IMR-90 (cell line): ENCODE data around the gene SLIT3. TPM values are rescaled to one million over a fixed set of nuclear protein-coding genes. Genes with fewer than 3 reads are reported as not detected.

Experiments used
- ATAC-seq: fragments of 200-7000 bp; cut with Tn5 transposase; 2 replicates; pipeline ENCODE4 v1.9.1; 2020; ENCODE audit warnings: low read depth, mild to moderate bottlenecking, moderate library complexity
- BruUV-seq: library from RNA; stranded (reverse); fragments of 400-500 nt; replicated peaks from 2 replicates; lab custom pipeline; 2021; lab: Mats Ljungman, UMichigan
- CTCF ChIA-PET: fragments of 300-600 bp; formaldehyde crosslinking; extraction: SDS; loops from one replicate; lab custom pipeline; 2021; ENCODE audit warnings: antibody characterized with exemption; lab: Yijun Ruan, JAX
- POLR2A ChIA-PET: fragments of 300-600 bp; sonication (Branson Sonifier 250); formaldehyde crosslinking; loops from one replicate; lab custom pipeline; 2022; ENCODE audit warnings: antibody characterized with exemption; ENCODE audit not compliant: unreplicated experiment; lab: Charles Lee
- DNase-seq: peaks from one replicate; pipeline ENCODE4 v3.0.0; 2013
- H2AFZ ChIP-seq: replicated peaks from 2 replicates; pipeline ENCODE3; 2013; ENCODE audit warnings: low read length, mild to moderate bottlenecking; ENCODE audit not compliant: poor library complexity
- H2AK5ac ChIP-seq: 2 replicates; pipeline ENCODE4 v1.6.1; 2013; ENCODE audit warnings: low read depth, low read length, inconsistent platforms
- H2AK9ac ChIP-seq: replicated peaks from 2 replicates; pipeline ENCODE3; 2013; ENCODE audit warnings: mild to moderate bottlenecking, low read depth, low read length, moderate library complexity; ENCODE audit not compliant: poor library complexity
- H2BK120ac ChIP-seq: 2 replicates; pipeline ENCODE4 v1.6.1; 2013; ENCODE audit warnings: low read depth, low read length, inconsistent platforms
- H2BK15ac ChIP-seq: 3 replicates; pipeline ENCODE4 v1.6.1; 2013; ENCODE audit warnings: low read depth, low read length, inconsistent platforms
- H2BK20ac ChIP-seq: 2 replicates; pipeline ENCODE4 v1.6.1; 2013; ENCODE audit warnings: low read depth, mild to moderate bottlenecking, inconsistent platforms, low read length, moderate library complexity
- H2BK5ac ChIP-seq: 2 replicates; pipeline ENCODE4 v1.6.1; 2013; ENCODE audit warnings: mild to moderate bottlenecking, low read depth, low read length, inconsistent platforms; ENCODE audit not compliant: poor library complexity, severe bottlenecking
- H3K14ac ChIP-seq: replicated peaks from 2 replicates; pipeline ENCODE4 v1.6.1; 2013; ENCODE audit warnings: low read depth, low read length, inconsistent platforms
- H3K18ac ChIP-seq: 2 replicates; pipeline ENCODE4 v1.6.1; 2013; ENCODE audit warnings: low read depth, low read length, control low read depth
- H3K23ac ChIP-seq: 2 replicates; pipeline ENCODE4 v1.6.1; 2013; ENCODE audit warnings: low read depth, low read length, inconsistent platforms
- H3K27ac ChIP-seq: 2 replicates; pipeline ENCODE4 v1.5.1; 2013; ENCODE audit warnings: mild to moderate bottlenecking, control low read depth, low read length; ENCODE audit not compliant: insufficient read depth
- H3K27me3 ChIP-seq: 2 replicates; pipeline ENCODE4 v1.6.1; 2013; ENCODE audit warnings: low read length; ENCODE audit not compliant: control insufficient read depth, insufficient read depth
- H3K36me3 ChIP-seq: 2 replicates; pipeline ENCODE4 v1.6.1; 2013; ENCODE audit warnings: low read length, mixed read lengths; ENCODE audit not compliant: control insufficient read depth, insufficient read depth
- H3K4ac ChIP-seq: 2 replicates; pipeline ENCODE4 v1.6.1; 2013; ENCODE audit warnings: low read depth, low read length, inconsistent platforms
- H3K4me1 ChIP-seq: 2 replicates; pipeline ENCODE4 v1.6.1; 2013; ENCODE audit warnings: low read length, mixed read lengths; ENCODE audit not compliant: control insufficient read depth, insufficient read depth
- H3K4me2 ChIP-seq: 2 replicates; pipeline ENCODE4 v1.6.1; 2013; ENCODE audit warnings: low read depth, mild to moderate bottlenecking, control low read depth, low read length, moderate library complexity
- H3K4me3 ChIP-seq: 2 replicates; pipeline ENCODE4 v1.5.1; 2013; ENCODE audit warnings: low read depth, mild to moderate bottlenecking, control low read depth, low read length, moderate library complexity; ENCODE audit not compliant: insufficient read depth
- H3K56ac ChIP-seq: 2 replicates; pipeline ENCODE4 v1.6.1; 2013; ENCODE audit warnings: low read length, inconsistent platforms; ENCODE audit not compliant: insufficient read depth; ENCODE audit errors: extremely low read depth
- H3K79me1 ChIP-seq, 2 experiments: 2 replicates each; pipeline ENCODE4 v1.6.1; 2013; ENCODE audit warnings: low read length in 2 of 2, inconsistent platforms in 1 of 2, low read depth in 1 of 2
- H3K9ac ChIP-seq: 2 replicates; pipeline ENCODE4 v1.6.1; 2013; ENCODE audit warnings: low read depth, low read length, control low read depth
- H3K9me1 ChIP-seq: 2 replicates; pipeline ENCODE4 v1.6.1; 2013; ENCODE audit warnings: low read length, inconsistent platforms; ENCODE audit not compliant: insufficient read depth
- H3K9me3 ChIP-seq: 2 replicates; pipeline ENCODE4 v1.6.1; 2013; ENCODE audit warnings: low read length; ENCODE audit not compliant: control insufficient read depth, insufficient read depth
- H4K20me1 ChIP-seq: 2 replicates; pipeline ENCODE4 v1.6.1; 2013; ENCODE audit warnings: low read length, inconsistent platforms; ENCODE audit not compliant: insufficient read depth
- H4K5ac ChIP-seq: 2 replicates; pipeline ENCODE4 v1.6.1; 2013; ENCODE audit warnings: mild to moderate bottlenecking, low read depth, low read length, control low read depth
- H4K8ac ChIP-seq, 2 experiments: 2 replicates each; pipeline ENCODE4 v1.6.1; 2013; ENCODE audit warnings: low read depth in 2 of 2, low read length in 2 of 2, control low read depth in 1 of 2, inconsistent platforms in 1 of 2
- H4K91ac ChIP-seq: 2 replicates; pipeline ENCODE4 v1.6.1; 2013; ENCODE audit warnings: low read depth, low read length, inconsistent platforms; ENCODE audit not compliant: insufficient read depth
- CEBPB ChIP-seq: IDR thresholded peaks from 2 replicates; pipeline ENCODE4 v1.6.1; 2012; ENCODE audit warnings: low read depth, low read length, improper control_type of control experiment
- CHD1 ChIP-seq: IDR thresholded peaks from 2 replicates; pipeline ENCODE4 v1.6.1; 2012; ENCODE audit warnings: low read depth, low read length, improper control_type of control experiment
- CTCF ChIP-seq: conservative IDR thresholded peaks from 2 replicates; pipeline ENCODE4 v1.5.1; 2012; ENCODE audit warnings: mild to moderate bottlenecking, low read depth, low read length, improper control_type of control experiment
- ELK1 ChIP-seq: fragments of 150-350 bp; IDR thresholded peaks from 2 replicates; pipeline ENCODE4 v1.6.1; 2016; ENCODE audit warnings: low read depth, mild to moderate bottlenecking, low read length, moderate library complexity, borderline replicate concordance
- FOS ChIP-seq: fragments of 150-350 bp; IDR thresholded peaks from 2 replicates; pipeline ENCODE4 v1.6.1; 2016; ENCODE audit warnings: low read depth, low read length
- MAFK ChIP-seq: IDR thresholded peaks from 2 replicates; pipeline ENCODE4 v1.6.1; 2012; ENCODE audit warnings: low read depth, low read length, improper control_type of control experiment
- MAZ ChIP-seq: IDR thresholded peaks from 2 replicates; pipeline ENCODE4 v1.6.1; 2012; ENCODE audit warnings: low read depth, mild to moderate bottlenecking, low read length, improper control_type of control experiment, moderate library complexity, borderline replicate concordance
- MXI1 ChIP-seq: IDR thresholded peaks from 2 replicates; pipeline ENCODE4 v1.6.1; 2012; ENCODE audit warnings: low read depth, mild to moderate bottlenecking, low read length, moderate library complexity, borderline replicate concordance
- NFE2L2 ChIP-seq: fragments of 150-350 bp; IDR thresholded peaks from 2 replicates; pipeline ENCODE4 v1.6.1; 2016; ENCODE audit warnings: low read depth, mild to moderate bottlenecking, low read length
- POLR2A ChIP-seq: IDR thresholded peaks from 2 replicates; pipeline ENCODE4 v1.6.1; 2012; ENCODE audit warnings: mild to moderate bottlenecking, low read depth, low read length
- RAD21 ChIP-seq: IDR thresholded peaks from 2 replicates; pipeline ENCODE4 v1.6.1; 2012; ENCODE audit warnings: low read length, improper control_type of control experiment
- RCOR1 ChIP-seq: IDR thresholded peaks from 2 replicates; pipeline ENCODE4 v1.6.1; 2012; ENCODE audit warnings: mild to moderate bottlenecking, low read length, improper control_type of control experiment; ENCODE audit not compliant: insufficient replicate concordance
- RFX5 ChIP-seq: IDR thresholded peaks from 2 replicates; pipeline ENCODE4 v1.8.0; 2012; ENCODE audit warnings: low read depth, mild to moderate bottlenecking, low read length, moderate library complexity
- SMC3 ChIP-seq: fragments of 150-350 bp; IDR thresholded peaks from 2 replicates; pipeline ENCODE4 v1.6.1; 2016; ENCODE audit warnings: low read depth, mild to moderate bottlenecking, antibody characterized with exemption, low read length, moderate library complexity
- USF2 ChIP-seq: fragments of 150-350 bp; IDR thresholded peaks from 2 replicates; pipeline ENCODE4 v1.6.1; 2017; ENCODE audit warnings: mild to moderate bottlenecking, antibody characterized with exemption, low read length, low read depth
- WGBS, 2 experiments: methylation state at CpG; one replicate each; pipeline versions ENCODE4 v1.1.5 to v1.1.7; 2013; ENCODE audit warnings: missing lambda C conversion rate in 2 of 2; ENCODE audit not compliant: insufficient read length in 1 of 2; ENCODE audit errors: extremely low coverage in 2 of 2; 5-methylcytosine and 5-hydroxymethylcytosine counted together
- dilution Hi-C: fragments of 300-500 bp; cut with HindIII; formaldehyde crosslinking; loops from one replicate; pipeline ENCODE4 v1.14.3; 2018; ENCODE audit warnings: low sequenced_read_pairs; ENCODE audit not compliant: unreplicated experiment
- in situ Hi-C: fragments of 300-500 bp; cut with MboI; formaldehyde crosslinking; loops from 3 replicates; pipeline ENCODE4 v1.14.3; 2019; ENCODE audit warnings: low sequenced_read_pairs, inconsistent platforms, mixed read lengths
- intact Hi-C: fragments of 100-400 bp; cut with micrococcal nuclease; formaldehyde crosslinking; loops from 2 replicates; pipeline ENCODE4 v1.10.0; 2022
- polyA plus RNA-seq, 3 experiments: library from polyadenylated mRNA; depleted of rRNA; stranded (reverse); fragments of >200 nt; gene quantifications; 2 replicates each; pipeline ENCODE4 v1.2.3, GENCODE V29; 2012; ENCODE audit warnings: low replicate concordance in 1 of 3
- total RNA-seq: library from RNA; depleted of rRNA; stranded (reverse); fragments of >200 nt; gene quantifications from 2 replicates; pipeline ENCODE4 v1.2.3, GENCODE V29; 2012

Gene SLIT3
- total and polyA plus RNA-seq, 2 of the 4 experiments (the other 2 are of a cell fraction), result 0.18 to 0.50 TPM

- Histone ChIP-seq H4K5ac (no peak overlapping the region), H3K4me2 (no peak overlapping the region), H2BK5ac (no peak overlapping the region), H3K79me1 (no peaks in the 10 kb centered on the region), H2BK20ac (no peak overlapping the region), H2AK5ac (no peak overlapping the region), H2BK120ac (no peak overlapping the region), H4K8ac (no peak overlapping the region), H2BK15ac (no peak overlapping the region), H3K4me1 (no peaks in the 10 kb centered on the region), H3K18ac (no peak overlapping the region), H3K56ac (no peak overlapping the region), H3K4me3 (no peak overlapping the region), H3K27me3 (no peaks in the 10 kb centered on the region), H3K14ac (no peak overlapping the region), H3K9me1 (no peaks in the 10 kb centered on the region), H3K27ac (no peak overlapping the region), H3K9me3 (no peaks in the 10 kb centered on the region), H3K4ac (no peak overlapping the region), H2AK9ac (no peak overlapping the region), H3K9ac (no peak overlapping the region), H4K20me1 (no peaks in the 10 kb centered on the region), H3K36me3 (no peaks in the 10 kb centered on the region), H3K23ac (no peak overlapping the region), H4K91ac (no peak overlapping the region), H2AFZ (no peak overlapping the region)
- CTCF ChIA-PET, result interaction anchor here (0.6 to 0.8 kb wide), 2 partner anchors 17 to 571 kb away, joined by 4 to 5 read pairs; no protein-coding TSS in a partner anchor
- POLR2A ChIA-PET, result no interaction called here
- in situ Hi-C loops, result no loop called here
- TF ChIP-seq USF2 (no peak), NFE2L2 (no peak), CEBPB (no peak), MAZ (no peak), RAD21 (no peak), POLR2A (no peak), CTCF (no peak), CHD1 (no peak), RCOR1 (no peak), FOS (no peak), RFX5 (no peak), MAFK (no peak), SMC3 (no peak), MXI1 (no peak), ELK1 (no peak)
- dilution Hi-C loops, result no loop called here
- 60% methylated on average over 1 of the region's 4 CpGs; no CpG with 5 or more reads in 1 of the 2 experiments for WGBS, 2 experiments
- no peak for ATAC-seq
- no peak for DNase-seq
- BruUV-seq, result no TSS peak
- intact Hi-C loops, result no loop called here
Measured at GRCh38 chr5:169004551-169004950, 296.4 kb downstream of the SLIT3 start.
